Right cardiac atrium (tissue), 5 donors: Measurements from ENCODE around the gene CSTF2. TPM values are rescaled to one million over a fixed set of nuclear protein-coding genes. Genes with fewer than 3 reads are reported as not detected.
"Not testable (repeated sequence)": the region's sequence is repeated elsewhere in the genome, so short reads cannot be mapped to it uniquely, and the experiment has no call there.

Experiments
- ATAC-seq, 2 donors: fragments of 200-7000 bp; cut with Tn5 transposase; one replicate each; pipeline versions ENCODE4 v1.8.0 to v1.9.1; 2020; ENCODE audit warnings: moderate library complexity in 2 of 2, mild to moderate bottlenecking in 1 of 2
- DNase-seq, 3 donors: peaks; one replicate each; pipeline ENCODE4 v3.0.0-alpha.2; 2020
- H3K27ac ChIP-seq: one replicate; pipeline ENCODE4 v1.5.1; 2013; ENCODE audit warnings: mild to moderate bottlenecking, low read length, control low read depth, moderate library complexity
- H3K27me3 ChIP-seq: one replicate; pipeline ENCODE4 v1.6.1; 2013; ENCODE audit not compliant: control insufficient read depth, insufficient read depth
- H3K4me1 ChIP-seq: one replicate; pipeline ENCODE4 v1.6.1; 2013; ENCODE audit warnings: low read length; ENCODE audit not compliant: control insufficient read depth, insufficient read depth
- H3K4me3 ChIP-seq: one replicate; pipeline ENCODE4 v1.5.1; 2013; ENCODE audit warnings: low read length, control low read depth
- H3K9me3 ChIP-seq: one replicate; pipeline ENCODE4 v1.6.1; 2013; ENCODE audit warnings: low read length; ENCODE audit not compliant: control insufficient read depth
- WGBS: extraction: QIAGEN DNeasy Blood & Tissue Kit; methylation state at CpG from one replicate; pipeline ENCODE4 v1.1.7; 2013; 5-methylcytosine and 5-hydroxymethylcytosine counted together
- intact Hi-C, 4 donors: fragments of 100-400 bp; cut with DNase I; formaldehyde crosslinking; loops; one replicate each; pipeline versions ENCODE4 v1.11.0 to v1.14.0; 2022 to 2023
- long read RNA-seq, 4 donors: library from polyadenylated mRNA; unstranded; transcript quantifications; one replicate each; pipeline ENCODE4 v2.0.0, GENCODE V29; 2020 to 2021
- polyA plus RNA-seq: library from polyadenylated mRNA; stranded (reverse); fragments of 200-250 nt; gene quantifications from one replicate; pipeline ENCODE4 v1.2.3, GENCODE V29; 2013
- total RNA-seq, 4 donors: library from RNA; stranded (reverse); fragmentation: NEBNext Ultra II Directional; extraction: Animal tissue kit (Norgen Biotek cat#: 25700); gene quantifications; one replicate each; pipeline ENCODE4 v1.2.1, GENCODE V29; 2021
- donor health status: healthy with polysubstance abuse.
- donor health status: DM: no; HTN: yes; CAD: no.
- donor health status: DM: no; HTN: no; CAD: no.
- donor health status: DM: no; HTN: yes; CAD: no; lungs with severe emphysema.
- donor health status: DM: yes; HTN: yes; CAD: no.

CSTF2 gene
- 10 to 100 TPM in 1 of 4 donors, 1 to 10 TPM in 3; 5.8 to 10.9 (median 8.0) TPM for total RNA-seq
- 4.1 TPM for polyA plus RNA-seq
- long read RNA-seq, donor 1, transcript CSTF2-201 (14 exons, 1,958 nt), result major isoform, 19 of 21 reads
- long read RNA-seq, donor 1, partial matches to known transcripts, result 0 of 21 reads
- long read RNA-seq, donor 1, other reads (novel, unspliced or antisense), result 2 of 21 reads
- long read RNA-seq, donor 2, transcript CSTF2-201 (14 exons, 1,958 nt), result major isoform, 7 of 11 reads
- long read RNA-seq, donor 2, partial matches to known transcripts, result 2 of 11 reads
- long read RNA-seq, donor 2, other reads (novel, unspliced or antisense), result 0 of 11 reads
- long read RNA-seq, donor 3, transcript CSTF2-201 (14 exons, 1,958 nt), result major isoform, 23 of 34 reads
- long read RNA-seq, donor 3, partial matches to known transcripts, result 4 of 34 reads
- long read RNA-seq, donor 3, other reads (novel, unspliced or antisense), result 7 of 34 reads
- long read RNA-seq, donor 4, transcript CSTF2-201 (14 exons, 1,958 nt), result major isoform, 6 of 7 reads
- long read RNA-seq, donor 4, partial matches to known transcripts, result 0 of 7 reads
- long read RNA-seq, donor 4, other reads (novel, unspliced or antisense), result 1 of 7 reads

GRCh38 chrX:100819837-100820666, at the start of gene CSTF2:
CSTF2 (plus strand) TSS chrX:100820391; CDS start chrX:100820417, 26 bp downstream.
- DNase-seq, result peak; percentile 86 to 93 (median 90)
- peak; percentile 100 for ATAC-seq
- H3K27me3 ChIP-seq, result no peaks in the 10 kb centered on the region
- intact Hi-C loops, result no loop called here
- H3K27ac ChIP-seq, result peak within 1 kb of the TSS; percentile 46
- H3K4me3 ChIP-seq, result peak within 1 kb of the TSS; percentile 93
- H3K9me3 ChIP-seq, result no peaks in the 10 kb centered on the region
- H3K4me1 ChIP-seq, result no peaks in the 10 kb centered on the region
- WGBS, result under 1% methylated on average over 49 of the region's 49 CpGs

- H3K4me3 ChIP-seq, intact Hi-C loops, H3K27ac ChIP-seq, H3K27me3 ChIP-seq, H3K4me1 ChIP-seq, H3K9me3 ChIP-seq, DNase-seq, ATAC-seq: not testable (repeated sequence)
- 79% methylated on average over 7 of the region's 7 CpGs for WGBS
These were observed 23.8 kb upstream of the CSTF2 start for GRCh38 chrX:100796371-100796770.

GRCh38 chrX:100797359-100797758, 22.8 kb upstream of the CSTF2 start:
- intact Hi-C loops, result no loop called here

DNA sequence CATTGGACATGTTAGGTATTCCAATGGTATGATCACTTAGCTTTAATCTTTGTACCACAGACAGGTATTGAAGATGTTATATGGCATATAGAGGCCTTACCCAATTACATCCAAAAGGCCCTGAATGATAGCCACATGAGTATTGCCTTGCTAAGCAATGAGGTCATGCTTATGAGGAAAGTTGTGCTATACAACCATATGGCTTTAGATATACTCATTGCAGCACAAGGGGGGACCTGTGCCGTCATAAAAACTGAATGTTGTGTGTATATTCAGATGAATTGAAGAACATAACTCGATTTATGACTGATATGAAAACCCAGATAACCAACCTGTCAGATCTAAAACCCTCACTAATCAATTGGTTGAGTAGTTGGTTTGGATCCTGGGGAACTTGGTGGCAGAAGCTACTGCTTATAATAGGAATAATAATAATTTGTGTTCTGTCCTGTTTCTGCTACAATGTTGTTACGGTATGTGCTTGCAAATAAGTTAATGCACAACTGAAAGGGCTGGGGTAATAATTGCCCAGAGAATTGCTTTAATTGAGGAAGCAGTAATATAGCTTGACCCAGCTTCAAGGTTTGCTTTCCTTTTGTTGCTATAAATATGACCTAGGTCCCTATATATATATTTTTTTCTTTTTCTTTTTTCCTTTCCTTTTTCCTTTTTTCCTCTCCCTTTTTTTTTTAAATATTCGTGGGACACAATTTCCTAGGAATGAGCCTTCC, 21.5 kb upstream of the CSTF2 start:
- Histone ChIP-seq H3K9me3 (no peaks in the 10 kb centered on the region), H3K27ac (no peak overlapping the region), H3K4me3 (no peak overlapping the region), H3K27me3 (no peaks in the 10 kb centered on the region), H3K4me1 (no peaks in the 10 kb centered on the region)
- intact Hi-C loops, result no loop called here
- WGBS, result 59% methylated on average over 4 of the region's 4 CpGs
- DNase-seq (no peak), ATAC-seq (no peak)

More at GRCh38 chrX:100797359-100797758, 22.8 kb upstream of the CSTF2 start:
- H3K9me3 ChIP-seq, result no peaks in the 10 kb centered on the region
- H3K27me3 ChIP-seq, result no peaks in the 10 kb centered on the region
- ATAC-seq, result no peak
- WGBS, result 87% methylated on average over 4 of the region's 4 CpGs
- no peak overlapping the region for H3K4me3 ChIP-seq
- no peak for DNase-seq
- no peak overlapping the region for H3K27ac ChIP-seq
- H3K4me1 ChIP-seq, result no peaks in the 10 kb centered on the region

GRCh38 chrX:100802843-100803242, 17.3 kb upstream of the CSTF2 start:
- intact Hi-C loops, result no loop called here
- no peaks in the 10 kb centered on the region for H3K4me1 ChIP-seq
- no peak overlapping the region for H3K27ac ChIP-seq
- no peaks in the 10 kb centered on the region for H3K27me3 ChIP-seq
- ATAC-seq, result no peak
- DNase-seq, result no peak
- WGBS, result 76% methylated on average over 3 of the region's 3 CpGs
- H3K4me3 ChIP-seq, result no peak overlapping the region
- no peaks in the 10 kb centered on the region for H3K9me3 ChIP-seq

- DNase-seq (no peak), ATAC-seq (no peak)
- intact Hi-C loops, result no loop called here
- H3K4me3 ChIP-seq, result no peak overlapping the region
- WGBS, result 67% methylated on average over 1 of the region's 1 CpG
- H3K4me1 ChIP-seq, result no peaks in the 10 kb centered on the region
- no peak overlapping the region for H3K27ac ChIP-seq
- H3K9me3 ChIP-seq, result no peaks in the 10 kb centered on the region
- H3K27me3 ChIP-seq, result no peaks in the 10 kb centered on the region
These were observed 15.4 kb upstream of the CSTF2 start for GRCh38 chrX:100804780-100805179.

DNA sequence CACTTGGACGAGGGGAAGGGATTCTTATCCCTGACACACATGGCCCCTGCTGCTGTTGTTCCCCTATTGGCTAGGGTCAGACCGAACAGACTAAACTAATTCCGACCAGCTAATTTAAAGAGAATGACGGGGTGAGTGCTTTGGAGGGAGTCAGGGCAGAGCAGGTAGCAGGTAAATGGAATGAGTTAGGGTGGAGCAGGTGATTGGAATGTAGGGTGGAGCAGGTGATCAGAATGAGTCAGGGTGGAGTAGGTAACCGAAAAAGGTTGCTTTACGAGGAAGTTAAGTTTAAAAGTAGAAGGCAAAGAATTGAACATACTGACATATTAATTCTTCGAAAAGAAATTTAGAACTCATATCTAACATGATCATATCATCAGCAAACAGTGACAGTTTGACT, 11.9 kb upstream of the CSTF2 start:
- H3K4me3 ChIP-seq, H3K27me3 ChIP-seq, H3K27ac ChIP-seq, intact Hi-C loops, H3K9me3 ChIP-seq, ATAC-seq, DNase-seq, H3K4me1 ChIP-seq: not testable (repeated sequence)
- WGBS, result 90% methylated on average over 7 of the region's 7 CpGs

DNA sequence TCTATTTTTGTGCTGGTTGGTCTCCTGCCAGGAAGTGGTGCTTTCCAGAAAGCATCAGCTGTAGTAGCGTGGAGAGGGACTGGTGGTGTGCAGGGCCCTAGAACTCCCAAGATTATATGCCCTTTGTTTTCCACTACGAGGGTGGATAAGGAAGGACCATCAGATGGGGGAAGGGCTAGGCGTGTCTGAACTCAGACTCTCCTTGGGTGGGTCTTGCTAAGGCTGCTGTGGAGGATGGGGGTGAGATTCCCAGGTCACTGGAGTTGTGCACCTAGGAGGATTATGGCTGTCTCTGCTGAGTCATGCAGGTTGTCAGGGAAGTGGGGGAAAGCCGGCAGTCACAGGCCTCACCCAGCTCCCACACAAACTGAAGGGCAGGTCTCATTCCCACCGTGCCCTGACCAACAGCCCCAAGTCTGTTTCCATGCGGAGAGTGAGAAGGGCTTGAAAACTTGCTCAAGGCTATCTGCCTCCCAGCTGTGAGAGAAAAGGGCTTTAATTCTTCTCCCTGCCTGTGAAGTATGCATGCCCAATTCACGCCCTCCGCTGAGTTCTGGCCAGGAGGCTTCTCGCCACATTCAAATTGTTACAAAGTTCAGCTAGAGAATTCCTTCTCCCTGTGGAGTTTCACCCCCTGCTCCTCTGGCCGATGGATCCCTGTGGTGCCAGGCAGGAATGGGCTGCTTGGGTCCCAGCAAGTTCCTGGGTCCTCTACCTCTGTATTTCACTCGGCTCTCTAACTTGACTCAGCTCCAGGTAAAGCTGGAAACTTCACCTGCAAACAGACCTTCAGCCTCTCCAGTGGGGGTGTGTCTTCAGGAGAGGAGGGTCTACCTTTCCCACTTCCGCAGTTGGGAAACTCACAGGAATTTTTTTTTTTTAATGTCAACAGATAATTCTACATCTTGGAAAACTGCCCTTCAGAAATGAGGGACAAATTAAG, 7.7 kb upstream of the CSTF2 start:
- H3K9me3 ChIP-seq, result no peaks in the 10 kb centered on the region
- no peak for DNase-seq
- no peak for ATAC-seq
- H3K27ac ChIP-seq, result no peak overlapping the region
- no peak overlapping the region for H3K4me3 ChIP-seq
- WGBS, result 34% methylated on average over 12 of the region's 12 CpGs
- H3K4me1 ChIP-seq, result no peaks in the 10 kb centered on the region
- no peaks in the 10 kb centered on the region for H3K27me3 ChIP-seq
- intact Hi-C loops, result no loop called here

- ATAC-seq (no peak), DNase-seq (no peak)
- Histone ChIP-seq H3K4me1 (no peaks in the 10 kb centered on the region), H3K27ac (no peak overlapping the region), H3K27me3 (no peaks in the 10 kb centered on the region), H3K4me3 (no peak overlapping the region), H3K9me3 (no peaks in the 10 kb centered on the region)
- WGBS, result 56% methylated on average over 2 of the region's 2 CpGs
- intact Hi-C loops, result no loop called here
These were observed 2.9 kb upstream of the CSTF2 start for GRCh38 chrX:100817340-100817739.

GRCh38 chrX:100819534-100819836, 706 bp upstream of the CSTF2 start:
- intact Hi-C loops, result no loop called here
- Histone ChIP-seq H3K4me3 (peak overlapping the region; percentile 93), H3K9me3 (no peaks in the 10 kb centered on the region), H3K27me3 (no peaks in the 10 kb centered on the region), H3K4me1 (no peaks in the 10 kb centered on the region), H3K27ac (no peak overlapping the region)
- ATAC-seq (no peak), DNase-seq (peak in 2 of 3 donors; percentile 13 to 55)
- WGBS, result 8% methylated on average over 15 of the region's 15 CpGs
